Hepatocyte (in vitro differentiated cells): ENCODE data around the gene TMEM100. TPM values are rescaled to one million over a fixed set of nuclear protein-coding genes. Genes with fewer than 3 reads are reported as not detected.

Experiments used
- DNase-seq: peaks from one replicate; pipeline ENCODE4 v3.0.0-alpha.2; 2016; ENCODE audit warnings: low spot score
- H2AFZ ChIP-seq: fragments of 200-600 bp; sonication (generic); 2 replicates; pipeline ENCODE4 v1.6.0; 2016; ENCODE audit warnings: antibody characterized with exemption, mild to moderate bottlenecking
- H3K27ac ChIP-seq: fragments of 200-600 bp; sonication (generic); 2 replicates; pipeline ENCODE4 v1.5.1; 2016; ENCODE audit warnings: mild to moderate bottlenecking
- H3K27me3 ChIP-seq: fragments of 200-600 bp; sonication (generic); 2 replicates; pipeline ENCODE4 v1.6.1; 2016
- H3K36me3 ChIP-seq: fragments of 200-600 bp; sonication (generic); replicated peaks from 2 replicates; pipeline ENCODE4 v1.5.1; 2016; ENCODE audit warnings: low read depth; ENCODE audit not compliant: insufficient read depth
- H3K4me1 ChIP-seq: fragments of 200-600 bp; sonication (generic); 2 replicates; pipeline ENCODE4 v1.5.1; 2016; ENCODE audit warnings: mild to moderate bottlenecking, moderate library complexity; ENCODE audit not compliant: insufficient read depth
- H3K4me2 ChIP-seq: fragments of 200-600 bp; sonication (generic); 2 replicates; pipeline ENCODE4 v1.6.0; 2016
- H3K4me3 ChIP-seq: fragments of 200-600 bp; sonication (generic); 2 replicates; pipeline ENCODE4 v1.5.1; 2016; ENCODE audit warnings: mild to moderate bottlenecking
- H3K79me2 ChIP-seq: fragments of 200-600 bp; sonication (generic); 2 replicates; pipeline ENCODE4 v1.6.0; 2017; ENCODE audit warnings: mild to moderate bottlenecking
- H3K9me2 ChIP-seq: fragments of 200-600 bp; sonication (generic); replicated peaks from 2 replicates; pipeline ENCODE4 v1.6.0; 2017; ENCODE audit warnings: mild to moderate bottlenecking; ENCODE audit not compliant: insufficient read depth
- H3K9me3 ChIP-seq: fragments of 200-600 bp; sonication (generic); 2 replicates; pipeline ENCODE4 v1.5.1; 2016; ENCODE audit warnings: low read depth, mild to moderate bottlenecking
- H4K20me1 ChIP-seq: fragments of 200-600 bp; sonication (generic); 2 replicates; pipeline ENCODE4 v1.6.0; 2016; ENCODE audit warnings: mild to moderate bottlenecking; ENCODE audit not compliant: insufficient read depth, poor library complexity, severe bottlenecking
- CTCF ChIP-seq: fragments of 200-600 bp; sonication (generic); IDR thresholded peaks from 2 replicates; pipeline ENCODE4 v1.5.1; 2016; ENCODE audit warnings: antibody characterized with exemption, mild to moderate bottlenecking; ENCODE audit not compliant: poor library complexity
- EZH2 ChIP-seq: fragments of 200-600 bp; sonication (generic); IDR thresholded peaks from 2 replicates; pipeline ENCODE4 v1.6.1; 2016; ENCODE audit warnings: antibody characterized with exemption, mild to moderate bottlenecking, borderline replicate concordance
- EZH2phosphoT487 ChIP-seq: fragments of 200-600 bp; sonication (generic); IDR thresholded peaks from one replicate; pipeline ENCODE4 v1.6.1; 2018; ENCODE audit warnings: antibody characterized with exemption, mild to moderate bottlenecking, low read depth, moderate library complexity; ENCODE audit not compliant: unreplicated experiment, severe bottlenecking
- WGBS: methylation state at CpG from one replicate; pipeline ENCODE4 v1.1.6; 2016; ENCODE audit warnings: low lambda C conversion rate; ENCODE audit errors: missing lambda C conversion rate; 5-methylcytosine and 5-hydroxymethylcytosine counted together
- polyA plus RNA-seq: library from polyadenylated mRNA; unstranded; fragments of >200 nt; fragmentation: Nextera tagmentation; extraction: Ambion mirVana; gene quantifications from 2 replicates; pipeline ENCODE4 v1.2.1, GENCODE V29; 2016
- total RNA-seq: library from RNA; depleted of rRNA; stranded (reverse); fragments of >200 nt; gene quantifications from 2 replicates; pipeline ENCODE4 v1.2.3, GENCODE V29; 2014

The TMEM100 gene
- total and polyA plus RNA-seq, 2 experiments from 2014 or later: 9.3 to 18.5 TPM

DNA sequence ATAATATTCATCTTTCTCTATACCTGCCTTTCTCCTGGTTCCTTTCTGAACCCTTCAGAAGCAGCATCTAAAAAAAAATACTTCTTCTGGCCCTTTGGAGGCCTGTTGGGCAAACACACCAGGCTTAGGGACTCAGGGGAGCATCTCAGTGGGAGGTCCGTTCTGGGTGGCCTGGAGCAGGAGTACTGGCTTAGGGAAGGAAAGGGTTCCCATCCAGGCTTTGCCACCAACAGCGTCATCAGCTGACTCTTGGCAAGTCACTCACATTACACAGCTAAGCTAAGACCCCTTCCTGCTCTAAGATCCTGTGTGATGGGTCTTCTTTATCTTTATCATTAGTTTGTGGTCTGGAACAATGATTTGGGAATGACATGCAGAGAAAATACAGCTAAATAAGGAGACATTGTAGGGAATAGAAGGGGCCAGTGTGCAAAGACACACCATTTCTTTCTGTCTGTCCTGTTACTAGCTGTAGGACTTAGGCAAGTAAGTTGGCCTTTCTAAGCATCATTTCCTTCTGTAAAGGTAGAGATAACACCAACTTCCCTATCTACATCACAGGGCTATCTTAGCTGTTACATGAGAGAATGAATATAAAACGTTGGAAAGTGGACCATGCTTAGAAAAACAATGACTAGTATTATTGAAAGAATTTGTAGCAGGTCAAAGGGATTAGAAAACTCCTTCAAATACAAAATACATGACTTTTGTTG, 38.1 kb upstream of the TMEM100 start:
- H3K36me3 ChIP-seq: no peaks in the 10 kb centered on the region
- no peak for DNase-seq
- H3K27ac ChIP-seq: no peak overlapping the region
- no peak overlapping the region for H3K4me2 ChIP-seq
- no peak for TF ChIP-seq EZH2phosphoT487
- no peak for TF ChIP-seq EZH2
- TF ChIP-seq CTCF: no peak
- H3K9me3 ChIP-seq: no peaks in the 10 kb centered on the region
- no peak overlapping the region for H3K4me3 ChIP-seq
- peaks cover 10% of the 10 kb centered on the region for H3K4me1 ChIP-seq
- H3K79me2 ChIP-seq: peaks cover 78% of the 10 kb centered on the region
- H3K9me2 ChIP-seq: no peaks in the 10 kb centered on the region
- no peaks in the 10 kb centered on the region for H4K20me1 ChIP-seq
- 61% methylated on average over 3 of the region's 3 CpGs for WGBS
- H3K27me3 ChIP-seq: no peaks in the 10 kb centered on the region
- H2AFZ ChIP-seq: no peak overlapping the region

GRCh38 chr17:55758171-55758570, 35.5 kb upstream of the TMEM100 start:
- peaks cover 10% of the 10 kb centered on the region for H3K4me1 ChIP-seq

DNA sequence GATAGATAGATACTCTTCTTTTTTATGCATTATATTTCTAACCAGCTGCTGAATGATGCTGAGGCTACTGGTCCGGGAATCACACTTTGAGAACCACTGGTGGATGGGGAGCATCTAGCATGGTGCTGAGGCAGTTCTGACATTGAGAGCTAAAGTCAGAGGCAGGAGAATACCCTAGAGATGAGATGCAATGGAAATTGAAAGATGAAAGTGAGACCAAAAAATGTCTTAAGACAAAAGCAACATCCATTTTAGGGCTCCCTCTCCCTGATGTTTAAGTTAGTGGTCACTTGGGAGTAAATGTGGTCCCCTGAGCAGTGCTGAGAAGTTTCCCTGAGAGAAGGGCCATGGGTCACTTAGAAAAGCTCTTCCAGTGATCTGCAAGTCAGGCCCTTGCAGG, 35.0 kb upstream of the TMEM100 start:
- peaks cover 10% of the 10 kb centered on the region for H3K4me1 ChIP-seq
- no peaks in the 10 kb centered on the region for H3K9me3 ChIP-seq
- H3K9me2 ChIP-seq: no peaks in the 10 kb centered on the region
- WGBS: 100% methylated on average over 1 of the region's 1 CpG
- DNase-seq: no peak
- no peak overlapping the region for H2AFZ ChIP-seq
- H3K79me2 ChIP-seq: peaks cover 90% of the 10 kb centered on the region
- no peak overlapping the region for H3K4me2 ChIP-seq
- no peak overlapping the region for H3K27ac ChIP-seq
- TF ChIP-seq CTCF (no peak), EZH2 (no peak), EZH2phosphoT487 (no peak)
- no peaks in the 10 kb centered on the region for H3K27me3 ChIP-seq
- H4K20me1 ChIP-seq: no peaks in the 10 kb centered on the region
- no peaks in the 10 kb centered on the region for H3K36me3 ChIP-seq
- H3K4me3 ChIP-seq: no peak overlapping the region

More at GRCh38 chr17:55758171-55758570, 35.5 kb upstream of the TMEM100 start:
- H4K20me1 ChIP-seq: no peaks in the 10 kb centered on the region
- H3K36me3 ChIP-seq: no peaks in the 10 kb centered on the region
- no peak overlapping the region for H2AFZ ChIP-seq
- TF ChIP-seq EZH2 (no peak), EZH2phosphoT487 (no peak), CTCF (no peak)
- no peaks in the 10 kb centered on the region for H3K27me3 ChIP-seq
- H3K4me2 ChIP-seq: no peak overlapping the region
- H3K4me3 ChIP-seq: no peak overlapping the region
- H3K79me2 ChIP-seq: peaks cover 90% of the 10 kb centered on the region
- DNase-seq: no peak
- no peaks in the 10 kb centered on the region for H3K9me2 ChIP-seq
- H3K9me3 ChIP-seq: no peaks in the 10 kb centered on the region
- no peak overlapping the region for H3K27ac ChIP-seq
